Cardiac muscle cell (in vitro differentiated cells and primary cell): Measurements from ENCODE around the gene COL23A1. TPM values are rescaled to one million over a fixed set of nuclear protein-coding genes. Genes with fewer than 3 reads are reported as not detected.

Experiments used
- DNase-seq, 2 donors: peaks; one replicate each; pipeline versions ENCODE4 v3.0.0 to v3.0.0-alpha.2; 2010 to 2017; ENCODE audit warnings: low read depth in 1 of 2, low spot score in 1 of 2
- H3K27ac ChIP-seq: fragments of 200-600 bp; sonication (generic); 2 replicates; pipeline ENCODE4 v1.5.1; 2016
- H3K27me3 ChIP-seq: fragments of 200-600 bp; sonication (generic); 2 replicates; pipeline ENCODE4 v1.6.0; 2016; ENCODE audit warnings: control low read depth
- H3K36me3 ChIP-seq: fragments of 200-600 bp; sonication (generic); 2 replicates; pipeline ENCODE4 v1.5.1; 2016; ENCODE audit warnings: control low read depth
- H3K4me1 ChIP-seq: fragments of 200-600 bp; sonication (generic); 2 replicates; pipeline ENCODE4 v1.8.1; 2017; ENCODE audit warnings: low read depth, mild to moderate bottlenecking, mixed run types
- H3K4me3 ChIP-seq: fragments of 200-600 bp; sonication (generic); 2 replicates; pipeline ENCODE4 v1.5.1; 2016; ENCODE audit warnings: mild to moderate bottlenecking
- H3K9me3 ChIP-seq: fragments of 200-600 bp; sonication (generic); 2 replicates; pipeline ENCODE4 v1.5.1; 2017; ENCODE audit warnings: low read depth, mild to moderate bottlenecking, control low read depth
- polyA plus RNA-seq: library from polyadenylated mRNA; unstranded; fragments of >200 nt; fragmentation: Nextera tagmentation; extraction: Ambion mirVana; gene quantifications from 2 replicates; pipeline ENCODE4 v1.2.1, GENCODE V29; 2016
- total RNA-seq: library from RNA; depleted of rRNA; stranded (reverse); fragments of >200 nt; gene quantifications from 2 replicates; pipeline ENCODE4 v1.2.3, GENCODE V29; 2016
- TF ChIP-seq, protein P1 (sequence below): IDR thresholded peaks from 2 replicates; pipeline ENCODE4 v1.5.1; 2012; ENCODE audit warnings: low read depth, mild to moderate bottlenecking, low read length

The COL23A1 gene
- total and polyA plus RNA-seq, 2 experiments from 2014 or later = 28.9 to 43.0 TPM

DNA sequence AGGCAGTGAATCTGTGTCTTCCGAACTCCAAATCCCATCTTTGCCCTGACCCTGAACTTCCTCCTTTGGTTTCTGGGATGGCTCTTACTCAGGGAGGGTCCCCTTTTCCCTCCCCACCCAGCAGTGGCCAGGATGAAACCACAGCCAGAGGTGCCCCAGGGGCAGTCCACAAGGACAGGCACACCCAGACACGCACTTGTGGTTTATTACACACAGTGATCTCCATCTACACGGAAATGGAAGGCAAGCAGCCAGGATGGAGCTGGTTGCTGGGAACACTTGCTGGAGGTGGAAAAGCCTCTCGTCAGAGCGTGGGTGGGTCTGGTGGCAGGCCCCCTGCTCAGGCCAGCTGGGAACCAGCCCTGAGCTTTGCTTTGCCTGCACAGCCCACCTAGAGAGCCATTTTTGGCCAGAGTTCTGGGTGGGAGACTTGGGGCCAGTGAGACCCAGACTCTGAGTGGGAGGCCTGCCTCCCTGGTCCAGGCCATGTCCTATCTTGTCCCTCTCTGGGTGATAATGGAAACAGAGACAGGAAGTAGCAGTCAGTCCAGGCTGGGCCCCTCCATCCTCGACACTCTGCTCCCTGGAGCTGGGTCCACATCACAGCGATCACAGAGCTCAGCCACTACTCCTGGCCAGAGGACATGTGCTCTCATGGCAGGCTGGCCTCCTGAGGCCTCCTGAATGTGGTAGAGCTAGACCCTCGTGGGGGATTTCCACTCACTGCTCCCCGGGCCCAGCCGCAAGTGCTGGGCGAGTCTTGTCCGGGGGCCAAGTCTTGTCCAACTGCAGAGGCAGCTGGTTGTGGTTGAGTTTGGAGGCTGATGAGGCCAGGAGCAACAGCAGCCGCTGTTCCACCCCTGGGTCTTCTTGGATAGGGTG is 352.5 kb downstream of the COL23A1 start:
- no peaks in the 10 kb centered on the region for H3K9me3 ChIP-seq
- DNase-seq = no peak
- H3K27ac ChIP-seq = no peak overlapping the region
- H3K36me3 ChIP-seq = no peaks in the 10 kb centered on the region
- TF ChIP-seq, protein P1, sequence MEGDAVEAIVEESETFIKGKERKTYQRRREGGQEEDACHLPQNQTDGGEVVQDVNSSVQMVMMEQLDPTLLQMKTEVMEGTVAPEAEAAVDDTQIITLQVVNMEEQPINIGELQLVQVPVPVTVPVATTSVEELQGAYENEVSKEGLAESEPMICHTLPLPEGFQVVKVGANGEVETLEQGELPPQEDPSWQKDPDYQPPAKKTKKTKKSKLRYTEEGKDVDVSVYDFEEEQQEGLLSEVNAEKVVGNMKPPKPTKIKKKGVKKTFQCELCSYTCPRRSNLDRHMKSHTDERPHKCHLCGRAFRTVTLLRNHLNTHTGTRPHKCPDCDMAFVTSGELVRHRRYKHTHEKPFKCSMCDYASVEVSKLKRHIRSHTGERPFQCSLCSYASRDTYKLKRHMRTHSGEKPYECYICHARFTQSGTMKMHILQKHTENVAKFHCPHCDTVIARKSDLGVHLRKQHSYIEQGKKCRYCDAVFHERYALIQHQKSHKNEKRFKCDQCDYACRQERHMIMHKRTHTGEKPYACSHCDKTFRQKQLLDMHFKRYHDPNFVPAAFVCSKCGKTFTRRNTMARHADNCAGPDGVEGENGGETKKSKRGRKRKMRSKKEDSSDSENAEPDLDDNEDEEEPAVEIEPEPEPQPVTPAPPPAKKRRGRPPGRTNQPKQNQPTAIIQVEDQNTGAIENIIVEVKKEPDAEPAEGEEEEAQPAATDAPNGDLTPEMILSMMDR = no peak
- H3K4me3 ChIP-seq = no peak overlapping the region
- H3K27me3 ChIP-seq = no peaks in the 10 kb centered on the region
- H3K4me1 ChIP-seq = peaks cover 3% of the 10 kb centered on the region

GRCh38 chr5:178236679-178237078 is 353.5 kb downstream of the COL23A1 start:
- no peaks in the 10 kb centered on the region for H3K9me3 ChIP-seq
- H3K36me3 ChIP-seq = no peaks in the 10 kb centered on the region
- no peak for DNase-seq
- TF ChIP-seq, protein P1 = no peak
- peaks cover 3% of the 10 kb centered on the region for H3K4me1 ChIP-seq
- no peaks in the 10 kb centered on the region for H3K27me3 ChIP-seq
- H3K27ac ChIP-seq = no peak overlapping the region
- no peak overlapping the region for H3K4me3 ChIP-seq

DNA sequence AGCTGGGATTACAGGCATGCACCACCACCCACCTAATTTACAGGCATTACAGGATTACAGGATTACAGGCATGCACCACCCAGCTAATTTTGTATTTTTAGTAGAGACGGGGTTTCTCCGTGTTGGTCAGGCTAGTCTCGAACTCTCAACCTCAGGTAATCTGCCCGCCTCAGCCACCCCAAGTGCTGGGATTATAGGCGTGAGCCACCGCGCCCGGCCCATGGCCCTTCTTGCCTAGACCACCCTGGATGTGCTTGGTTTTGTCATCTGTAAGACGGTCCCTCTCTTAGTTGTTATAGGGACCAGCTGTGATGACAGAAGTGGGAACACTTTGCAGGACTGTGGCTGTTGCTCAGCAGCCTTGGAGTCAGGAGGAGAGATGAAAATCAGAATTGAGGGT is 354.1 kb downstream of the COL23A1 start:
- no peaks in the 10 kb centered on the region for H3K9me3 ChIP-seq
- H3K4me3 ChIP-seq = no peak overlapping the region
- no peak for DNase-seq
- peaks cover 8% of the 10 kb centered on the region for H3K4me1 ChIP-seq
- TF ChIP-seq, protein P1 = no peak
- H3K27me3 ChIP-seq = no peaks in the 10 kb centered on the region
- H3K27ac ChIP-seq = no peak overlapping the region
- no peaks in the 10 kb centered on the region for H3K36me3 ChIP-seq

DNA sequence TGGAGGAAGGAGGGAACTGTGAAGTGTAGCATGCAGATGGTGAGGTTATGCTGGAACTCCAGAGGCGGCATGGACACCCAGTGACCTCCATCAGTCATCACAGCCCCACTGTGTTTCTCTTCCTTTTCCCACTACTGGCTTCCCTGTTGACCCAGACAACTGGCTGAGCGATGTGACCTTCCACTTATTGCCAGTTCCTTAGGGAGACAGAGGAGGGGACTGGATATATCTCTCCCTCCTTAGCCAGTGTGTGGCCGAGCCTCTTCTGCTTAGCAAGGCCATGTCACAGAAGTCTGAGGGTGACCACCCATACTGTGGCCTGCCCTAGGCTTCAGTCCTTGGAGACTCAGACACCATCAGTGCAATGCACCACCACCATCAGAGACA is 354.6 kb downstream of the COL23A1 start:
- TF ChIP-seq, protein P1 = no peak
- Histone ChIP-seq H3K27ac (no peak overlapping the region), H3K4me1 (peaks cover 8% of the 10 kb centered on the region), H3K36me3 (no peaks in the 10 kb centered on the region), H3K27me3 (no peaks in the 10 kb centered on the region), H3K4me3 (no peak overlapping the region), H3K9me3 (no peaks in the 10 kb centered on the region)
- DNase-seq = no peak

DNA sequence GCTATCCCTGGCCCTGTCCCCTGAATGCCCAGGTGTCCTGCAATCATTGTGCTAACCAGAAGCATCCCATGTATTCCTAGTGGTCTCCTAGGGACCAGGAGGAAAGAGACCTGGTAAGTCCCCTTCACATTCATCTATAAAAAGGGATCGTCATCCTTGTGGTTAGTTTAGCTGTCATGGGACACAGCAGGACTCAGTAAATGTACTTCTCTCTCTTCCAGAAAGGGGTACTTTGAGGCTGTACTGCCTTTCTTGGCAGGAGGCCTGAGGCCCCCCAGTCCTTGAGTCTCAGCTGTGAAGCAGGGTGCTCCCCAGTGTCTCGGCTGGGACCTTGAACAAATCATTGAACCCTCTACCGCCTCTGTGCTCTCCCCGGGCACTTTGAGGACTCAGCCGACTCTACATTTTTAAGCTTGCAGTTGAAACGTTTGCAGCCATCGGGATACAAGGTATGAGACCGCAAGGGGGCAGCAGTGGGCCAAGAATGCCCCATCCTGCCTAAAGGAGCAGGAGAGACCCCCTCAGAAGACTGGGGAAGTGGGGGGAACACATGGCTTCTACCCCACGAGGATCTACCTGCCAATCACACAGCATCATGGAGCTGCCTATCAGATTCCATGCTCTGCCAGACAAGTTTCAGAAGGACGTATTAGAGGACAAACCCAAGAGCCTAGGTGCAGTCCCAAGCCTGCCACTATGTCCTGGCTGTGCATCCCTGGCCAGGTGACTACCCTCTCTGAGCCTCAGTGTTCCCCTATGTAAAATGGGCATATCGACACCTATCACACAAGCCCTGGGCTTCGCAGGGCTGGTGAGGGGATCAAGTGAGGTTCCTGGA is 355.2 kb downstream of the COL23A1 start:
- Histone ChIP-seq H3K27me3 (no peaks in the 10 kb centered on the region), H3K36me3 (no peaks in the 10 kb centered on the region), H3K4me1 (peaks cover 8% of the 10 kb centered on the region), H3K27ac (no peak overlapping the region), H3K9me3 (no peaks in the 10 kb centered on the region), H3K4me3 (no peak overlapping the region)
- DNase-seq = peak; percentile 67 to 85
- TF ChIP-seq, protein P1 = peak; percentile 84
